B cell (primary cell): ENCODE measurements around the gene MYMK. TPM values are rescaled to one million over a fixed set of nuclear protein-coding genes. Genes with fewer than 3 reads are reported as not detected.

ENCODE experiments used
- ATAC-seq: fragments of 200-7000 bp; cut with Tn5 transposase; one replicate; pipeline ENCODE4 v1.10.0; 2021; ENCODE audit warnings: low read depth, mild to moderate bottlenecking, moderate number of reproducible peaks, moderate library complexity
- CTCF ChIA-PET: fragments of 350-600 bp; sonication (Branson Sonifier 250); formaldehyde crosslinking; loops from one replicate; lab custom pipeline; 2021; ENCODE audit warnings: antibody characterized with exemption, inconsistent platforms; lab: Charles Lee
- POLR2A ChIA-PET: fragments of 350-600 bp; sonication (Branson Sonifier 250); formaldehyde crosslinking; loops from one replicate; lab custom pipeline; 2021; ENCODE audit warnings: antibody characterized with exemption; lab: Charles Lee
- DNase-seq: peaks from one replicate; pipeline ENCODE4 v3.0.0; 2013
- H2AFZ ChIP-seq: 2 replicates; pipeline ENCODE4 v1.6.1; 2012; ENCODE audit warnings: mild to moderate bottlenecking, low read depth, low read length; ENCODE audit not compliant: insufficient read depth, poor library complexity, severe bottlenecking
- H3K27ac ChIP-seq, 2 donors: 1 replicate in 1 of 2; 2 replicates in 1 of 2; pipeline ENCODE4 v1.5.1; 2012 to 2013; ENCODE audit warnings: low read length in 2 of 2, mild to moderate bottlenecking in 2 of 2, moderate library complexity in 1 of 2
- H3K27me3 ChIP-seq, 4 experiments: fragments of 200-600 bp in 1 of 4; sonication (generic) in 1 of 4; replicated peaks in 1 of 4; 1 replicate in 2 of 4; 2 replicates in 2 of 4; pipeline versions ENCODE4 v1.6.1 to v1.7.0; 2013 to 2016; ENCODE audit warnings: low read length in 3 of 4, mild to moderate bottlenecking in 2 of 4, mixed read lengths in 1 of 4, moderate library complexity in 1 of 4; ENCODE audit not compliant: insufficient read depth in 4 of 4, control insufficient read depth in 3 of 4; ENCODE audit errors: control extremely low read depth in 1 of 4
- H3K36me3 ChIP-seq, 2 experiments: replicated peaks in 1 of 2; 1 replicate in 1 of 2; 2 replicates in 1 of 2; pipeline versions ENCODE4 v1.6.1 to v1.7.1; 2013; ENCODE audit warnings: low read length in 1 of 2; ENCODE audit not compliant: insufficient read depth in 2 of 2, control insufficient read depth in 1 of 2; ENCODE audit errors: control extremely low read depth in 1 of 2, extremely low read depth in 1 of 2
- H3K4me1 ChIP-seq, 2 donors: fragments of 200-600 bp in 1 of 2; sonication (generic) in 1 of 2; 1 replicate in 1 of 2; 2 replicates in 1 of 2; pipeline versions ENCODE4 v1.5.1 to v1.6.1; 2013 to 2017; ENCODE audit warnings: low read length in 2 of 2; ENCODE audit not compliant: control insufficient read depth in 2 of 2, insufficient read depth in 2 of 2
- H3K4me2 ChIP-seq: replicated peaks from 2 replicates; pipeline ENCODE3; 2012; ENCODE audit warnings: mild to moderate bottlenecking, low read depth, low read length; ENCODE audit not compliant: poor library complexity, severe bottlenecking
- H3K4me3 ChIP-seq, 5 experiments: fragments of 200-600 bp in 1 of 5; sonication (generic) in 1 of 5; 1 replicate in 3 of 5; 2 replicates in 2 of 5; pipeline versions ENCODE4 v1.5.1 to v1.7.0; 2011 to 2016; ENCODE audit warnings: low read length in 4 of 5, mild to moderate bottlenecking in 4 of 5, low read depth in 2 of 5, control low read depth in 1 of 5, moderate library complexity in 1 of 5; ENCODE audit not compliant: insufficient read depth in 1 of 5; ENCODE audit errors: control extremely low read depth in 1 of 5, extremely low read depth in 1 of 5
- H3K79me2 ChIP-seq: fragments of 200-600 bp; sonication (generic); one replicate; pipeline ENCODE4 v1.6.0; 2016; ENCODE audit warnings: low read length; ENCODE audit not compliant: control insufficient read depth, insufficient read depth
- H3K9ac ChIP-seq: fragments of 200-600 bp; sonication (generic); 2 replicates; pipeline ENCODE4 v1.6.1; 2017; ENCODE audit warnings: mild to moderate bottlenecking, low read length, moderate library complexity
- H3K9me3 ChIP-seq, 3 donors: one replicate each; pipeline versions ENCODE4 v1.6.1 to v1.7.1; 2013; ENCODE audit warnings: low read length in 2 of 3; ENCODE audit not compliant: control insufficient read depth in 2 of 3, insufficient read depth in 1 of 3; ENCODE audit errors: control extremely low read depth in 1 of 3
- H4K20me1 ChIP-seq: 2 replicates; pipeline ENCODE4 v1.6.0; 2012; ENCODE audit warnings: mild to moderate bottlenecking, low read length; ENCODE audit not compliant: insufficient read depth, control insufficient read depth, poor library complexity, severe bottlenecking
- H3K27ac Mint-ChIP-seq: one replicate; pipeline ENCODE4 v1.8.0; 2021; ENCODE audit warnings: mixed read lengths
- H3K27me3 Mint-ChIP-seq: one replicate; pipeline ENCODE4 v1.8.0; 2021; ENCODE audit warnings: mixed read lengths
- H3K4me1 Mint-ChIP-seq: one replicate; pipeline ENCODE4 v1.8.0; 2021; ENCODE audit warnings: mixed read lengths
- H3K4me3 Mint-ChIP-seq: one replicate; pipeline ENCODE4 v1.8.0; 2021; ENCODE audit warnings: mixed read lengths
- H3K9me3 Mint-ChIP-seq: one replicate; pipeline ENCODE4 v1.8.0; 2022; ENCODE audit warnings: mixed read lengths; ENCODE audit not compliant: insufficient read depth
- EZH2 ChIP-seq: IDR thresholded peaks from 2 replicates; pipeline ENCODE4 v1.6.1; 2012; ENCODE audit warnings: borderline replicate concordance, low read depth, mild to moderate bottlenecking, moderate library complexity, low read length; ENCODE audit not compliant: insufficient read depth, poor library complexity, severe bottlenecking
- WGBS: methylation state at CpG from one replicate; pipeline ENCODE4 v1.1.5; 2013; ENCODE audit warnings: missing lambda C conversion rate; ENCODE audit not compliant: insufficient coverage; 5-methylcytosine and 5-hydroxymethylcytosine counted together
- intact Hi-C: fragments of 100-400 bp; cut with micrococcal nuclease; formaldehyde crosslinking; loops from one replicate; pipeline ENCODE4 v1.10.0; 2022
- polyA plus RNA-seq: library from polyadenylated mRNA; depleted of rRNA; stranded (reverse); fragments of >200 nt; gene quantifications from 2 replicates; pipeline ENCODE4 v1.2.3, GENCODE V29; 2012
- total RNA-seq, 2 donors: library from RNA; stranded (reverse); fragments of 120-200 nt in 1 of 2; gene quantifications; 1 replicate in 1 of 2; 2 replicates in 1 of 2; pipeline versions ENCODE4 v1.2.3 to v1.2.4, GENCODE V29; 2013 to 2022
- TF ChIP-seq, protein P1 (sequence below): fragments of 200-600 bp; IDR thresholded peaks from one replicate; pipeline ENCODE4 v1.8.0; 2022; ENCODE audit warnings: antibody characterized with exemption, mild to moderate bottlenecking

The MYMK gene
- total and polyA plus RNA-seq, 2 donors (not counting 1 experiment from before 2014, with no cell fraction given), result not detected

DNA sequence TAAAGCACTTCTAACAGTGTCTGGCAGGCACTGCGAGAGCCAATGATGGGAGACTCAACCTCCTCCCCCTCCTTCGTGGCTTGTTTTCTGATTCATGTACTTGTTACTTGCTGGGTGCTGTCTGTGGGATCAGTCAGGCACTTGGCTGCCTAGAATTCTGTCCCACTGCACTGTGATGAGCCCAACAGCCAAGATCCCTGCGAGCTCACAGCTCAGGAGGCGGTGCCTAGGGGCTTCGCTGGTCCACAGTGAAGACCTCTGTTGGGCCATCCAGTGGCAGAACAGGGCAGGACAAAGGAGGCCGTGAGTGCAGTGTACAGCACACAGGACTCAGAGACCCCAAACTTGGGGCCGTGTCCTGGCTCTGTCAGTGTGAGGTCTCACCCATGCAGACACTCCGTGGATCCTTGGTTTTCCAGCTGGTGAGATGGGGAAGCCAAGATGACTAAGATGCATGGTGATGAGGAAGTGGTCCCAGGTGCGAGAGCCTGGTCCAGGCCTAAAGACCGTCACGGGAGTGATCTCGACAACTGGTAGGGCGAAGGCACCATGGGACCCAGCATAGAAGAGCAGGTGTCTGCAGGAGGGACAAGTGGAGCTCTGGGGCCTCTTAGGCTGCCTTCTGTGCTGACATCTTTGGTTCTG is 19.5 kb downstream of the MYMK start:
- intact Hi-C loops, result no loop called here
- peaks cover 5 to 15% (median 10%) of the 10 kb centered on the region in 3 donors for H3K9me3 ChIP-seq
- H3K36me3 ChIP-seq, result no peaks in the 10 kb centered on the region
- no peaks in the 10 kb centered on the region for H3K4me1 Mint-ChIP-seq
- ChIA-PET POLR2A (no interaction called here), CTCF (no interaction called here)
- H3K9ac ChIP-seq, result no peak overlapping the region
- H3K4me3 Mint-ChIP-seq, result no peak overlapping the region
- H3K4me3 ChIP-seq, result no peak overlapping the region
- peaks cover 0 to 18% (median 1%) of the 10 kb centered on the region in 4 experiments for H3K27me3 ChIP-seq
- H3K27me3 Mint-ChIP-seq, result peaks cover 24% of the 10 kb centered on the region
- no peak for ATAC-seq
- H3K27ac ChIP-seq, result no peak overlapping the region
- H3K4me2 ChIP-seq, result no peak overlapping the region
- DNase-seq, result no peak
- TF ChIP-seq, protein P1, sequence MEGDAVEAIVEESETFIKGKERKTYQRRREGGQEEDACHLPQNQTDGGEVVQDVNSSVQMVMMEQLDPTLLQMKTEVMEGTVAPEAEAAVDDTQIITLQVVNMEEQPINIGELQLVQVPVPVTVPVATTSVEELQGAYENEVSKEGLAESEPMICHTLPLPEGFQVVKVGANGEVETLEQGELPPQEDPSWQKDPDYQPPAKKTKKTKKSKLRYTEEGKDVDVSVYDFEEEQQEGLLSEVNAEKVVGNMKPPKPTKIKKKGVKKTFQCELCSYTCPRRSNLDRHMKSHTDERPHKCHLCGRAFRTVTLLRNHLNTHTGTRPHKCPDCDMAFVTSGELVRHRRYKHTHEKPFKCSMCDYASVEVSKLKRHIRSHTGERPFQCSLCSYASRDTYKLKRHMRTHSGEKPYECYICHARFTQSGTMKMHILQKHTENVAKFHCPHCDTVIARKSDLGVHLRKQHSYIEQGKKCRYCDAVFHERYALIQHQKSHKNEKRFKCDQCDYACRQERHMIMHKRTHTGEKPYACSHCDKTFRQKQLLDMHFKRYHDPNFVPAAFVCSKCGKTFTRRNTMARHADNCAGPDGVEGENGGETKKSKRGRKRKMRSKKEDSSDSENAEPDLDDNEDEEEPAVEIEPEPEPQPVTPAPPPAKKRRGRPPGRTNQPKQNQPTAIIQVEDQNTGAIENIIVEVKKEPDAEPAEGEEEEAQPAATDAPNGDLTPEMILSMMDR, result no peak
- no peak for TF ChIP-seq EZH2
- H3K4me1 ChIP-seq, result peaks cover 0 to 4% of the 10 kb centered on the region in 2 donors
- H2AFZ ChIP-seq, result no peak overlapping the region
- no peak overlapping the region for H3K27ac Mint-ChIP-seq
- H3K9me3 Mint-ChIP-seq, result peaks cover 11% of the 10 kb centered on the region
- no peaks in the 10 kb centered on the region for H3K79me2 ChIP-seq
- no peaks in the 10 kb centered on the region for H4K20me1 ChIP-seq
- whole genome bisulfite sequencing, result 92% methylated on average over 12 of the region's 13 CpGs

DNA sequence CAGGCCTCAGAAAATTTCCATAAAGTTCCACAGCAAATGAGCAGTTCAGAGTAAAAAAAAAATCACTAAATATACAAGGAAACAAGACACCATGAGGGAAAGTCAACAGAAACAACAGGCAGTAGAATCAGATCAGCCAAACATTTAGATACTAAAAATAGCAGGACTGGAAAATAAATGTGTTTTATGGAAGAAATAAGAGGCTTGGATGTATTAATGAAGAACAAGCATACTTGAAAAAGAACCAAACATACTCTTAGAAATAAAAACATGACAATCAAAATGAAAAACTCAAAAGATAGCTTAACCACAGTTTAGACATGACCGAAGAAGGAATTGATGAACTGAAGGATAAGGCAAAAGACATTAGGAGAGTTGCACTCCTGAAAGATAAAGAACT is 22.6 kb downstream of the MYMK start:
- no peak for TF ChIP-seq EZH2
- TF ChIP-seq, protein P1, result no peak
- Histone ChIP-seq H3K36me3 (no peaks in the 10 kb centered on the region), H3K9ac (no peak overlapping the region), H3K79me2 (no peaks in the 10 kb centered on the region), H3K4me3 (no peak overlapping the region), H3K27me3 (peaks cover 0 to 12% (median 0%) of the 10 kb centered on the region in 4 experiments), H2AFZ (no peak overlapping the region), H4K20me1 (no peaks in the 10 kb centered on the region), H3K4me1 (no peaks in the 10 kb centered on the region), H3K4me2 (no peak overlapping the region), H3K27ac (no peak overlapping the region), H3K9me3 (peaks cover 5 to 15% (median 10%) of the 10 kb centered on the region in 3 donors)
- Mint-ChIP-seq H3K4me1 (no peaks in the 10 kb centered on the region), H3K27me3 (peaks cover 25% of the 10 kb centered on the region), H3K27ac (no peak overlapping the region), H3K4me3 (no peak overlapping the region), H3K9me3 (peaks cover 11% of the 10 kb centered on the region)
- CTCF ChIA-PET, result no interaction called here
- intact Hi-C loops, result no loop called here
- WGBS, result 90% methylated on average over 1 of the region's 1 CpG
- no peak for DNase-seq
- no peak for ATAC-seq
- POLR2A ChIA-PET, result no interaction called here
